ENCODE measurements around the gene ETS1.
A peak's percentile ranks its signal among the peaks of the same experiment; 100 is the strongest.

Gene ETS1

DNA sequence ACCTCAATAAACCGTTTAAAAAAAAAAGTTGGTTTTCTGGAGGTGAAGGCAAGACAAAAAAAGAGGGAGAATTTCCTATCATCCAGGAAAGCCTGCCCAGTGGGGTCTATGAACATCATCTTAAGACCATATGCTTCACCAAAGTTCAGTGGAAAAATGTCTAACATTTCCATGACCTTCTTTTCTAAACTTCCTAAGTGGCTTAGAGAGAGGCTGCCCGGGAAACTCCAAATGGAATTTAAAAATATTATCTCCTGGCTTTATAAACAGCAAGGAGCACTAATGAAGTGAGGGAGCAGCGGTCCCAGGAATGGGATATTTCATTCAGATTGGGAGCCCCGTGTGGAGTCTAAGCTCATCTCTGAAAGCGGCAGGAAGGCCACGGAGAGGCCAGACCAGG, 46.9 kb downstream of the ETS1 start:
- no peak for DNase-seq (ENCODE audit: low read depth)

DNA sequence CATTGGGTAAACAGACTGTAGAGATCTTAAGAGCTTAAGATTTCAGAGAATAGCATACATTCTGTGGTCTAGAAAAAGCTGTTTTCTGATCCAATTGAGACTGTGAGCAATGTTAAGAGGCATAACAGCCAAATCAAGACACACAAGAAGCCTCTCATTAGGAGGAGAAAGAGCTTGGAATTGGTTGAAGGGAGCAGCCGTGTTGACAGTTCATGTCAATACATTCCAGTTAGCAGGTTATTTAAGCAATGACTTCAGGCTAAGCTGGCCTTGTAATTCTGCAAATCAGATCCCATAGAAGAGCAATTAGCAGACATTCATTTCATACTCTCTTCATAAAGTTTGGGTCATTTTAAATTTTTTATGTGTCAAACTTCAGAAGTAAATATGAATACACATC, 50.9 kb downstream of the ETS1 start:
- no peak for DNase-seq (ENCODE audit: low read depth)

DNA sequence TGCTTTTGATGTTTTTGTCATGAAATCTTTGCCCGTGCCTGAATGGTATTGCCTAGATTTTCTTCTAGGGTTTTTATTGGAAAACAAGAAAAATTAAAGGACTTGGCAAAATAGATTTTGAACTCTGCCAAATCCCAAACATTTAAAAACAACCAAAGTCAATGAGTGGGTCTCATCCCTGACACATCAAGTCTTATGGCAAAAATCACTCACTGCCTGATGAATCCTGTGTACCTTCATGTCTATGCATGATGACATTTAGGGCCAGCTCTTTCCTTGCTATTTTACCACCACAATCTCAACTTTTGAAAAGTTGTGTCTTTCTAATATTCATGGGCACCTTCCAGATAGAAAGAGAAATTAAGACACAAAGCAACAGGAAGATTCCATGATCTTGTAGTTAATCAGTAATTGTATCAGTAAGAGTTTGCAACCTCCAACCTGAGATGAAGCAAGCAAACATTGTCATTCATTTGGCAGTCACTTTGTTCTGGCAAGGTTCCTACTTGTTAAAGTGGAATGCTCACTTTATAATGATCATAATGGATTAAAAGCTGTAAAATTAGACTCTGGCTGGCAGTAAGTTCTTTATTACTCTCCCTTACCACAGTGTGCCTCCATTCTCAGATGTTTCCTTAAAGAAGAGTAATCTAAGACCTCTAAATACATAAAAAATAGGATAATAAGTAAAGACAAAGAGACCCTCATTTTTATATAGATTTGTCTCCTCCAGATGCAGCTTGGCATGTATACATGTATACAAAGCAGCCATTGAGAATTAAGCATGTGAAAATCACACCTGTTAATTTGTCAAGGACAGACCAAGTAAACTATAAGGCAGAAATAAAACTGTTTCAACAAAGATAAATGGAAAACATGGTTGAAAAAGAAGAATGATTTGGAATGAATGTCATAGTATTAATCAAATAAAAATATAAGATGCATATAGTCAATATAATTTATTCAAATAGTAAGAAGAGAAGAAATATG, 51.6 kb downstream of the ETS1 start:
- DNase-seq (ENCODE audit: low read depth), result no peak

DNA sequence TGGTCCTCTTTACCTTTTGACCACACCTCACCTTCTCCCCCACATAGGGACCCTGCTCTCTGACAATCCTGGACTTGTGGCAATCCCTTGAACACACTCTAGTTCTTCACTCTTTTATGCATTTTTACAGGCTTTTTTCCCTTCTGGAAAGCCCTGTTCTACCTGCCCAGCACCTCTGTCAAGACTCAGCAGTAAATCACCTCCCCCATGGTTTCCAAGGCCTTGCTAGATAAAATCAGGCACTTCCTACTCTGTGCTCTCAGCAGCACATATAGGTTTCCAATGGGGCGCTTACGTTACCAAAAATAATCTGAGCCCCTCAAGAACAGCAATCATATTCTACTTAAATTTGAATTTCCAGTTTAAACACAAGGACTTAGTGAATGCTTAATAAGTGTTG, 53.9 kb downstream of the ETS1 start:
- DNase-seq (ENCODE audit: low read depth), result no peak

DNA sequence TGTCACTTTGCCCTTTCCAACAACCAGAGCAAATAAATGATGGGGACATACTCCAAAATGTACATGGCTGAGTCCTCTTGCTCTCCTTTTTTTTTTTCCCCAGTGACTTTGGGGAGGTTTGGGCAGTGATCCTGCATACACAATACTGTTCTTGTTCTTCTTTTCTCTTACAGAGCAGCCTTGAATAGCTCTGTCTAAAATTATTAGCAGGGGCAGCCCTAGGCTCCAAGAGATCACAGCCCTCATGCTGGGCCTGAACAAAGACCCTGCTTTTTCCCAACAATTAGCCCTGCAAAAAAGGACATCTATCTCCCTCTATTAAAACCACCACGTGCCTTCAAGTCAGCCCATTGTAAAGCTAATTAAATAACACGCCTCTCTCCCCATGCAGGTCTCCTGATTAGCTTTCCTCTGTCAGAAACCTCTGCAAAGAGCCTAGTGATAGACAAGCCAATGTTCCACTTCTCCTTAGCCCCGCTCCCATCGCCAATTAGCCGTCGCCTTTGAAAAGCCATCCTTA, 54.7 kb downstream of the ETS1 start:
- no peak for DNase-seq (ENCODE audit: low read depth)

DNA sequence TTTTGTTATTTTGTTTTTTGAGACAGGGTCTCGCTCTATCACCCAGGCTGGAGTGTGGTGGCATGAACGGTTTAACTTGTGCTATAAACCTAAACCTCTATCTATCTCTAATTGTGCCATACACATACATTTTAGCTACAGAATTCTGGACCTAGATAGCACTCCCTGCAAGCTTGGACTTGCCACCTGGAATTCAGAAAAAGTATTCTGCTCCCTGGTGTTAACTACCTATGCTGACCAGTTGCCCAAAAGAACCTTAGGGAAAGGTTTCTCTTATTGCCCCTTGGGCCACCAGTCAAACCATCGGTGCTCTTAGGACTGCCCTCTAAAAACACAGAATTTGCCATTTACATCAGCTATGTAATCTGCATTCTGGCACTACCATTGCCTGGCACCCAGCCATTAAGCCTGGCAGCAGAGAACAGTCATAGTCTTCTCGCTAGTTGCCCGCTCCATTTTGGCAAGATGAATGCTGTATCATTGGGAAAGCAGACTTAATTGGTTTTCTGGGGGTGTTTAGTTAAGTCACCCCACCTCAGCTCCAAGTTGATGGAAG, 55.3 kb downstream of the ETS1 start:
- DNase-seq (ENCODE audit: low read depth), result no peak

DNA sequence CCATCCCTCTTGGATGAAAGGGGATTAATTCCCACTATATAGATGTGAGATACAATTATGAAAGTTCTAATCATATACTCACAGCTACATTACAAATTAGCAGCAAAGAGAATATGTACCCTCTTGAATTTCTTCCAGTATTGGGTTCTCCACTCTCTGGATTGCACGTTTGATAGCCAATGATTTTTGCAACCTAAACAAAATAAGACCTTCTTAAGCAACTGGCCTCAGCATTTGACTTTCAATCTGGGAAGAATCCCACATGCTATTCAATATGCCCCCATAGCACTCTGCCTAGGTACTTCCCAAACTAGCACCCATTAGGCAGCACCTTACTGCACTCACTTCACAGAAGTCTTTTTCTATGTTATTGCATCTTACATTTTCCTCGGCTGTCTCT, 55.8 kb downstream of the ETS1 start:
- no peak for DNase-seq (ENCODE audit: low read depth)

DNA sequence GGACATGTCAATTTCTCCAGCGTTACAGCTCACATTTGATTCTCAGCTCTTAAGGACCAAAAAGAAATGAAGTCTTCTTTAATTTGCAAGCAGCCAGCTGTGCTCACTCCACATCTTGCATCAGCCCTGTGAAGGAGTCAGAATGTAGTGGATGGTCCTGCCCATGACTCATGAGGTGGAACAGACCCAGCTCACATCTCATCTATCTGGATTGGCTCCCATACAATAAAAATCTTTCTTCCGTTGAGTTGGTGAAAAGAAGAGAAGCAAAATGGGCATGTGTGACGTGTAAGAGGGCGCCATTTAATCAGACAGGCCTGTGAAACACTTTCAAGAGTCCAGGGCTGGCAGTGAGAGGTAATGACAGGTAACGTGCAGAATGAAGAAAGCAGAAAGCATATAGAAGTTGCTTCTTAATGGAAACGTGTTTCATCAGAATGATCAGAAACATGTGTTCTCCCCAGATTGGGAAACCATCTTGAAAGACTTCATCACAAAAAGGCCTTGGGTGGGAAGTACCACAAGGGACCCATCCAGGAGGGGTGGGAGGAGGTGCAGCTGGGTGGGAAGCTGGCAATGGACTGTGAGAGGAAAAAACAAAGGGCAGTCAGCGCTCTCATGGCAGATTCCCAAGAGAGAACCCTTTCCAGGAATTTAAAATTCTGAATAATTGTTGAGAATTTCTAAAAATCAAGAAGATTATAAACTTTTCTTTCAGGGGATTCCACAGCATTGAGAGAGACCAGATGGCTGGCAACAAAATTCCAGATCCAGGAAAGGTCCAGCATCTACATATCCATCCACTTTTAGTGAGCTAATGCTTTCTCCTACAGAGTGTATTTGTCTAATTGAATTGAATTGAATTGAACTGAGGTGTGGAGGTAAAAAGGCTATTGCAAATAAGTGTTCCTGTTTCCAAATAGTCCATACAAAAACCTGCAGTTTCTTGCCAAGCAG, 57.0 kb downstream of the ETS1 start:
- DNase-seq (ENCODE audit: low read depth), result peak; percentile 82

DNA sequence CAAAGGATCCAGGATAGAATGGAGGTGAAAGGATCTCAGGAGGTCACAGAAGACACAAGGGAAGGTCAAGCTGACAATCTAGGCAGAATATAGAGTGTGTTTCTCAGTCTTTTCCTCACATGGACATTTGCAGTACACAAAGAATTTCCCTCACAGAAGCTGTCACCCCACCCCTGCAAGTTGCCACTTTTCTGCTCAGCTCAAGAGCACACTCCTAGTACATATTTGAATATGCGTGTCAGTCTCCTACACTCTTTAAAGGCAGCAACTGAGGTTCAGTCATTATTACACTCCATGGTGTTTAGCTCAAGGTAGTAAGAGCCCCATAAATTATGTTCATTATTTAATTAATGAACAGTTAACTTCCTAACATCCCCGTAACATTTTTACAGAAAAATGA, 59.1 kb downstream of the ETS1 start:
- DNase-seq (ENCODE audit: low read depth), result no peak

DNA sequence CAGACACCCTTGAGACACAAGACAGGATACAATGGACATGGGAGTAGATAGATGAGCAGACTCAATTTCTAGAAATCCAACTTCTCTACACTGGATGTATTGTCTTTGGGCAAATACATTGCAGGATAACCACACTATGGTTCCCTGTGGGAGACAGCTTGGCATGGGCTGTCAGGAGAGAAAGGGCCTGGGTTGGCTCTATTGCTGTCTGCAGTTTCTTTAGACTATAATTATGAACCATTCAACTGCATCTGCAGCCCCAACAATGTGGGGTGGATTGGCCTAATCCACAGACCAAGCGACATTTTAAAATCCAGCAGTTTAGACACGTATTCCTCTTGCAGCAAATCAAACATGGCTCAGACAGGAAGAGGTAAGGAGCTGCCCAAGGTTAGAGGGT, 60.3 kb downstream of the ETS1 start:
- no peak for DNase-seq (ENCODE audit: low read depth)

DNA sequence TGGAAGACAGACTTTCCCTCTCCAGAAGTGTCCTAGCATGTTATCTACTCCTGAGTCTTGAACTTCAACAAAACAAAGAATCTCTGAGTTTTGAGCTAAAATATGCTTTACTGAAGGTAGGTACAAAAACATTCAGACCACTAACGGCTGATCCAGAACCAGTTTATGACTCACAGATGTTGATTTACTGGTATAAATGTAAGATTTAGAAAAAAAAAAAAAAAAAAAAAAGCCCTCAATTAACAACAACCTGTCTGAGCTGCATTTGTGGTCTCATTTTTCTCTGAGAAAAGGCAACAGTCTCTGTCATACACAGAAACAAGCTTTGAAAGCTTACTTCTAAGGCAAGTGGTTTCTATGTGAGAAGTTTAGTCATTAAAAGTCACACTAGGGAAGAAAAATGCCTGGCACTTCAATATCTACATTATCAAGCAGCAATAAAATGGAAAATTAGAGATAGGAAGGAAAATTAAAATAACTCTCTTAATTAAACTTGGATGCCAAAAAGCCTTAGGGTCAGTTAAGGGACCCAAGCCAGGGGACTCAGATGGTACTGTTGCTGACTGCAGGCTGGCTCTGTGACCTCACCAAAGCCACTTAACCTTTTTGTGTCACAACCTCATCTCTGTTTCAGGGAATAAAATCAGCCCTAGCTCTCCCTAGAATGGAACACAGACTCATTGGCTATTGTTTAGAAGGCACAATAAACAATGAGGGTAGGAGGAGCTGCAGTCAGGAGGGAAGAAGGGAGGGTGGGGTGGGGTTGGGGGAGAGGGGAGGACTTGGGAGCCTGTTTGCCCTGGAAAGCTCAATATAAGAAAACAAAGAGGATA, 61.7 kb downstream of the ETS1 start:
- no peak for DNase-seq (ENCODE audit: low read depth)

DNA sequence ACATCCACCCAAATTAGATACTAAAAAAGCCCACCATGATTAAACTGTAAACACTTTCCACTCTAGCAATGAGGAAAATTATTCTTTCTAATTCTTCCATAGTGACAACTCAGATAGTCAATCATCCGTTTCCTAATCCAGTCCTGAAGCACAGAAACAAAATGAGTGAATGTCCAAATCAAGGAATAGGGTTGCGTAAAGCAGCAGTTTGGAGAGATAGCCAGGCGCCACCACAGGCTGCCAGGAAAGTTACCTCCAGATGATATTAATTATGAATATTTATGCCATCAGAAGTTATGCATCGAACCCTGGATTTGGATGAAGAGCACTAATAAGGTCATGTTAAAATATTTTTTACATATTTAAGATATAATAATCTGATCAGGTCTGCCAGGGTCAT, 63.2 kb downstream of the ETS1 start:
- DNase-seq (ENCODE audit: low read depth), result no peak

DNA sequence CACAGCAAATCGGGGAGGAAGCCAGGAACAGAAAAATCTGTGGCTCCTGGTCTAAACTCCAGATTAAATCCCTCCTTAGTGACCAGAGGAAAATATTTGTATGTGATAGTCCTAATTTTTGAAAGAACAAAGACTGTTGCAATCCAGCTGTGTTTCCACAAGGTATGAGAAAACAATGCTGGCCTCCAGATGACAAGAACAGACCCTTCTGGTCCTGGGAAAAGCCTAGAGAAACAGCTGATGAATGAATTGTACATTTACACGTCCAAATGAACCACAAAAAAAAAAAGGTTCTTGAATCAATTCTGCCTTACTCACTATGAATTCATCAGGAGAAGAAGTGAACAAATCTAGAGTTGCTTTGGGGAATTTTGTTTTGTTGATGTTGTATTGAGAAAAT, 63.7 kb downstream of the ETS1 start:
- DNase-seq (ENCODE audit: low read depth), result no peak

DNA sequence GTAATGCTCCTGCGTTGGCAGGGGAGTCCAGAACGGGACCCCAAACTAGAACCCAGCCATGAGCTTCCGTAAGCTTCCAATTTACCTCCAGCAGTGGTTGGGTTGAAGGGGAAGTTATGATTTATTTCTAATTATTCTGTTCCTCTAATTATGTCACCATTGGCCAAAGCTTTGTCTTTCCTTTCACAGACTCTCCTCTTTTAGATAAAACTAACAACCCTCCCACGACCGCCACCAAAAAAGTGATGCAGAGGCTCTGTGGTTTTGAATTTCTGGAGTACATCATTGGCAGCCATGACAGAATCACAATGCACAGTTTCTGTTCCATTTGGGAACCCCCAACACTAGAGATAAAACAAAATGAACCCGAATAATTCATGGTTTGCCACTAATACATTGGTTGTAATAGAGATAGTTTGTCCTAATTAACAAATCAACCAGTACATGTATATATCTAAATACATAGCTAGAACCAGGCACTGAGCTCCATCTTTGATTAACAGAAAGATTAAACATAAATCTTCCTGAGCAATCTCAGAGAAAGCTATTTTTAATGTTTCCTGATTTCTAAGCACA, 64.3 kb downstream of the ETS1 start:
- DNase-seq (ENCODE audit: low read depth), result no peak

DNA sequence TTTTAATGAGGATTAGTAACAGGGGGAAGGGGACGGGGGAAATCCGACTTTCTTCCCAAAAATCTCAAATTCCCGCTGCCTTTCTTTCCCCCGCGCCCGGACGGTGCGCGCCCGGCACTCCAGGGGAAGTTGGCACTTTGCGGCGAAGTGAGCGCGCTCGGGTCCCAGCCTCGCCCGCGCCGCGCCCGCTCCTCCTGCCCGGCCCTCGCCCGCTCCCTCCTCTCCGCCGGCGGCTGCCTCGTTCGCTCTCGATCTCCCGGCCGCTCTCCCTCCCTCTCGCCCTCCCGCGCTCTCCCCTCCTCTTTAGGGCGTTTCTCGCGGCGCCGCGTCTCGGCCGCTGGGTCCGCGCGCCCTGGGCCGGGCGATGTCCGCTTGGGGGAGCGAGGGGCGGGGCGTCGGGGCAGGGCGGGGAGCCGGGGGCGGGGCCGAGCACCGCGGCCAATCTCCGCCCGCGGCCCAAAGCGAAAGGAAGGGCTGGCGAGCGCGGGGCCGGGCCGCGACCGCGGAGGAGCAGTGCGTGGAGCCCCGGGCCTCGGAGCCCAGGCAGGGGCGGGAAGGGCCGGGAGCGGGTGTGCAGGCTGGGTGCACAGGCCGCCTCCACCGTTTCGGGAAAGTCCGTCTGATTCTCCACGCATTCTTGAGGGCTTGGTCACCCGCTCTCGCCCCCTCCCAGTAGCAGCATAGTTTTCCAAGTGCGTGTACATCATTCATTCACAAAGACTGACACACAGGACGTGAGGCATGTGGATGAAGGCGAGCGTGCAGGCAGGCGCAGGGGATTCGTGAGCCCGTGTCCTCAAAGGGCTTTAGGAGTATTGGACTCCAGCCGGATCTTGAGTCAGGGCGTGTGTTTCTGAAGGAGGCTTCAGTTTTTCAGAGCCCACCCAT, 65.1 kb downstream of the ETS1 start:
- peak; percentile 96 for DNase-seq (ENCODE audit: low read depth)

DNA sequence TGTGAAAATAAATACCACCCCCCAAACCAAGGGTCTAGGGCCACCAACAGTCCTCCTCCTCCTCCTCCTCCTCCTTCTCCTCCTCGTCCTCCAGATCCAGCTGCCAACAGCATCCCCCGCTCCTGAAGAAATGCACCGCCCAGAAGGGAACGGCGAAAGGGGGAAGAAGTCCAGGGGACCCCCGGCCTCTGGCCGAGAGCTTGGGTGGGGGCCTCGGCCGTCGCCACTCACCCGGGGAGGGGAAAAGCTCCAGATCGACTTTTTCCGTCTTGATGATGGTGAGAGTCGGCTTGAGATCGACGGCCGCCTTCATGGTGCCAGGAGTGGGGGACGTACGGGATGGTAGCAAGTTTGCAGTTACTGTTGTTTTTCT, 65.7 kb downstream of the ETS1 start:
- no peak for DNase-seq (ENCODE audit: low read depth)

DNA sequence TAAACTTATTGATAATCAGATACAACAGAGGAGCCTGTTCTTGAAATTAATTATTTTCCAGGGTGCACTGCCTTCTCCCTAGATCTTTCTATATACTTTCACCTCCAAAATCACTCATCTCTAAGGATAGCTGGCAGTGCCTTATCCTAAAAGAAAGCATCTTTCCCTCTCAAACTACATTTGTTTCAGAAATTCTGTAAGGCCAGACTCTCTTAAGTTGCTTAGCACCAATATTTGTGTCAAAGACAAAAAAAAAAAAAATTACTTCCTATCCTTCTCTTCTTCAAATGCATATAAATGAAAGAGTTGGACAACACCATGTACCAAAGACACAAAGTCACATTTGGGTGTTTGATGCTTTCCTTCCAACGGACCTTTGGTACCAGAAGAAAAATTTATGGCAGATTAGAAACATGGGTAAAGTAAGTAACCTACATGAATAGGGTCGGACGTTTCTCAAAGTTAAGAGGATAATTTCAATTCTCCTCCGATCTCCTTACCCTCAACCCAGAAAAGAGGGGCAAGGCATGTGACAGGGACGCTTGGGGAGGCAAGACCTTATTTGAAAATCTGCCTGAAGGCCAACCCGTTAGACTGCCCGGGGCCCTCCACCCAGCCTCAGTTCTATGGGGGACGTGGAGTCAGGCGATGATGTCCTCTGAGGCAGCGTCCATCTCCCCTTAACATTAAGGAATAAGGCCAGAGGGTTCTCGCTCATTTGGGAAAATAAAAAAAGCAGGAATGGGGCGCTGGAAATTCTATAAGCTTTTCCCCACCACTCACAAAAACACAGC, 66.3 kb downstream of the ETS1 start:
- DNase-seq (ENCODE audit: low read depth), result no peak

DNA sequence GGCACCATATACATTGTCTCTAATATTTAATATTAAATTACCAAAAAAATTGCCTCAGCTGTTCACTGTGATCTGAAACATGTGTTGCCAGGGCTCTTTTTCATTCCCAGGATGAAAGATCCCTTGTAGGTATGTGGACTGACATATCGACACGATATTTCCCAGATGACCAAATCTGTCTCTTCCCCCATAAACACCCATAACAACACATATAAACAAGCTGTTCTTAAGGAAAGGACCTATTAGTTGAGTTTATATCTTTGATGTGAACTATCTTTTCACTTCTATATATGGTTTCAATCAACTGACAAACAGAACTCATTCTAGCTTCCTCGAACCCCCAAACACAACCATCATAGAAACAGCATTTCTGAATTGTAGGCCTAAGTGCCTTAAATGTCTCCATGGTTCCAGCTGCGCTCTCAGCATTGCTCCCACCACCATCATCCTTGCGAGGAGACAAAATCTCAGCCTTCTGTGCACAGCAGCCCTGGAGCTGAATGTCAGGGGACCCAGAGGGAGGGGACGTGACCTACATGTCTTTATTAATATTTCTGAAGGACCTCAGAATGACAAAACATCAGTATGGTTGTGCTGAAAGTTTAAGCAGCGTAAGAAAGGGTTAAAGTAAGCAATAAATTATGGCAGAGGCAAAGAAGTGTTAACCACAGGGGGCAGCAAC, 67.0 kb downstream of the ETS1 start:
- no peak for DNase-seq (ENCODE audit: low read depth)

DNA sequence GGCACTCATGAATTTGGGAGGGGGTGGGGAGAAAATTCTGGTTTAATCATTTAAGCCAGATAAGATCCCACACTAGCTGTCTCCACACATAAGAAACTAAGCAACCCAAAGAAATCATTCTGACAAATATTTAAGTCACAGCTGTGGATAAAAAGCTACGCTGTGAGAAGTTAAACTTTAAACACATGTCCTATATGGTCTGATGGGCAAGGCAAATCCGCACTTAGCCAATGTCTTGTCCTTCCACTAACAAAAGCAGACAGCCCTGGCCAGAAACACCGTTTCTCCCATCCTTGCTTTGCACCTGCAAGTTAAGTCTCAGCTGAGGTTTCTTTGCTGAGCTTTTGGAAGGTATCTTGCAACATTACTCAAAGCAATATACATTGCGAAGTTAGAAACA, 68.0 kb downstream of the ETS1 start:
- no peak for DNase-seq (ENCODE audit: low read depth)
